Measurements from ENCODE around the gene C13orf46.

GRCh38 chr13:113955691-113956090 is 18.2 kb downstream of the C13orf46 start:
- TF ChIP-seq CTCF (IDR thresholded peaks at IDR 0.05; ENCODE audit: insufficient read depth, low read length) (no peak), POLR2AphosphoS5 (IDR thresholded peaks at IDR 0.05; ENCODE audit: low read depth) (no peak), REST (IDR thresholded peaks at IDR 0.05; ENCODE audit: insufficient replicate concordance, low read depth) (no peak), SPI1 (IDR thresholded peaks at IDR 0.05; ENCODE audit: borderline replicate concordance, low read depth) (no peak)

All from HL-60 (cell line).